PC-9 (cell line): ENCODE data around the gene CFAP46. TPM values are rescaled to one million over a fixed set of nuclear protein-coding genes. Genes with fewer than 3 reads are reported as not detected.

Experiments used
- BruUV-seq: library from RNA; stranded (reverse); fragments of 400-500 nt; replicated peaks from 2 replicates; lab custom pipeline; 2021; lab: Mats Ljungman, UMichigan
- CTCF ChIA-PET: fragments of 300-600 bp; sonication (Branson Sonifier 250); formaldehyde crosslinking; loops from one replicate; lab custom pipeline; 2022; ENCODE audit warnings: antibody characterized with exemption; lab: Charles Lee
- POLR2A ChIA-PET: fragments of 300-600 bp; sonication (Branson Sonifier 250); formaldehyde crosslinking; loops from one replicate; lab custom pipeline; 2022; ENCODE audit warnings: antibody characterized with exemption; ENCODE audit not compliant: unreplicated experiment; lab: Charles Lee
- DNase-seq, 2 experiments: peaks; one replicate each; pipeline versions ENCODE4 v3.0.0 to v3.0.0-alpha.2; 2015 to 2022; ENCODE audit warnings: mixed read lengths in 1 of 2
- H2AFZ ChIP-seq: fragments of 200-600 bp; sonication (generic); 2 replicates; pipeline ENCODE4 v1.8.1; 2017; ENCODE audit warnings: antibody characterized with exemption
- H3F3A ChIP-seq: fragments of 200-600 bp; sonication (generic); 2 replicates; pipeline ENCODE4 v1.8.1; 2017; ENCODE audit warnings: antibody characterized with exemption, mild to moderate bottlenecking, low read depth; ENCODE audit not compliant: insufficient read depth
- H3K27ac ChIP-seq: fragments of 200-600 bp; sonication (generic); 2 replicates; pipeline ENCODE4 v1.6.1; 2016; ENCODE audit warnings: mixed run types
- H3K27me3 ChIP-seq: fragments of 200-600 bp; sonication (generic); 2 replicates; pipeline ENCODE4 v1.6.1; 2016; ENCODE audit warnings: low read depth, mixed run types; ENCODE audit not compliant: insufficient read depth
- H3K36me3 ChIP-seq: fragments of 200-600 bp; sonication (generic); 2 replicates; pipeline ENCODE4 v1.6.1; 2016; ENCODE audit warnings: low read depth, mixed run types
- H3K4me1 ChIP-seq: fragments of 200-600 bp; sonication (generic); replicated peaks from 2 replicates; pipeline ENCODE4 v1.6.1; 2016; ENCODE audit warnings: mixed run types; ENCODE audit not compliant: insufficient read depth
- H3K4me2 ChIP-seq: fragments of 200-600 bp; sonication (generic); 2 replicates; pipeline ENCODE4 v1.6.1; 2017; ENCODE audit warnings: mixed run types
- H3K4me3 ChIP-seq: fragments of 200-600 bp; sonication (generic); 2 replicates; pipeline ENCODE4 v1.6.1; 2016; ENCODE audit warnings: mixed run types
- H3K79me2 ChIP-seq: fragments of 200-600 bp; sonication (generic); 2 replicates; pipeline ENCODE4 v1.6.1; 2017; ENCODE audit warnings: low read depth, mixed run types
- H3K9me2 ChIP-seq: fragments of 200-600 bp; sonication (generic); 2 replicates; pipeline ENCODE4 v1.8.1; 2017; ENCODE audit warnings: mild to moderate bottlenecking; ENCODE audit not compliant: insufficient read depth
- H3K9me3 ChIP-seq: fragments of 200-600 bp; sonication (generic); 2 replicates; pipeline ENCODE4 v1.8.1; 2016; ENCODE audit warnings: low read depth; ENCODE audit not compliant: insufficient read depth
- H4K20me1 ChIP-seq: fragments of 200-600 bp; sonication (generic); 2 replicates; pipeline ENCODE4 v1.8.1; 2017; ENCODE audit not compliant: insufficient read depth
- CTCF ChIP-seq: fragments of 200-600 bp; sonication (generic); conservative IDR thresholded peaks from 2 replicates; pipeline ENCODE4 v1.6.1; 2017; ENCODE audit warnings: mixed run types, antibody characterized with exemption, mild to moderate bottlenecking, moderate library complexity
- EZH2 ChIP-seq: fragments of 200-600 bp; sonication (generic); IDR thresholded peaks from 2 replicates; pipeline ENCODE4 v1.8.0; 2017; ENCODE audit warnings: antibody characterized with exemption, low read depth
- intact Hi-C: fragments of 100-400 bp; cut with micrococcal nuclease; formaldehyde crosslinking; loops from one replicate; pipeline ENCODE4 v1.10.0; 2022; ENCODE audit not compliant: unreplicated experiment
- total RNA-seq: library from RNA; stranded (reverse); gene quantifications from 2 replicates; pipeline ENCODE4 v1.2.3, GENCODE V29; 2021

The CFAP46 gene
- total RNA-seq, 1 experiment from 2014 or later = not detected

- Histone ChIP-seq H3K27ac (no peak overlapping the region), H3K36me3 (no peaks in the 10 kb centered on the region), H3K79me2 (no peaks in the 10 kb centered on the region), H3K9me3 (no peaks in the 10 kb centered on the region), H2AFZ (no peak overlapping the region), H3K4me1 (no peaks in the 10 kb centered on the region), H4K20me1 (no peaks in the 10 kb centered on the region), H3K27me3 (peaks cover 63% of the 10 kb centered on the region), H3F3A (no peaks in the 10 kb centered on the region), H3K9me2 (no peaks in the 10 kb centered on the region), H3K4me3 (no peak overlapping the region), H3K4me2 (no peak overlapping the region)
- BruUV-seq = no TSS peak
- TF ChIP-seq EZH2 (no peak), CTCF (no peak)
- ChIA-PET POLR2A (no interaction called here), CTCF (no interaction called here)
- DNase-seq = no peak
- intact Hi-C loops = no loop called here
Measured at GRCh38 chr10:132948351-132948750, 6.0 kb upstream of the CFAP46 start.

GRCh38 chr10:132947843-132948242 lies 5.5 kb upstream of the CFAP46 start:
- no TSS peak for BruUV-seq
- H4K20me1 ChIP-seq = no peaks in the 10 kb centered on the region
- H3K9me2 ChIP-seq = no peaks in the 10 kb centered on the region
- peaks cover 58% of the 10 kb centered on the region for H3K27me3 ChIP-seq
- ChIA-PET POLR2A (no interaction called here), CTCF (no interaction called here)
- TF ChIP-seq CTCF = no peak
- TF ChIP-seq EZH2 = no peak
- H3K9me3 ChIP-seq = no peaks in the 10 kb centered on the region
- no peaks in the 10 kb centered on the region for H3K79me2 ChIP-seq
- no peak overlapping the region for H2AFZ ChIP-seq
- no peak overlapping the region for H3K4me2 ChIP-seq
- intact Hi-C loops = no loop called here
- no peak for DNase-seq
- H3K4me1 ChIP-seq = no peaks in the 10 kb centered on the region
- no peak overlapping the region for H3K27ac ChIP-seq
- H3F3A ChIP-seq = no peaks in the 10 kb centered on the region
- H3K36me3 ChIP-seq = no peaks in the 10 kb centered on the region
- no peak overlapping the region for H3K4me3 ChIP-seq

- no TSS peak for BruUV-seq
- no peak for TF ChIP-seq CTCF
- no peak for TF ChIP-seq EZH2
- H3K4me3 ChIP-seq = no peak overlapping the region
- H3K36me3 ChIP-seq = no peaks in the 10 kb centered on the region
- CTCF ChIA-PET = no interaction called here
- H4K20me1 ChIP-seq = no peaks in the 10 kb centered on the region
- H3F3A ChIP-seq = no peaks in the 10 kb centered on the region
- no peak overlapping the region for H3K27ac ChIP-seq
- H3K9me3 ChIP-seq = no peaks in the 10 kb centered on the region
- no peaks in the 10 kb centered on the region for H3K79me2 ChIP-seq
- no peak overlapping the region for H2AFZ ChIP-seq
- intact Hi-C loops = no loop called here
- no peaks in the 10 kb centered on the region for H3K9me2 ChIP-seq
- H3K27me3 ChIP-seq = peaks cover 49% of the 10 kb centered on the region
- POLR2A ChIA-PET = no interaction called here
- no peaks in the 10 kb centered on the region for H3K4me1 ChIP-seq
- H3K4me2 ChIP-seq = no peak overlapping the region
- DNase-seq = no peak
Measured at GRCh38 chr10:132946806-132947546, 4.6 kb upstream of the CFAP46 start.
